NCI-H1694 treated with DMSO at 0.1 percent for 48 hours (cell line): ENCODE data around the gene ABAT.
A peak's percentile ranks its signal among the peaks of the same experiment; 100 is the strongest.
"Not testable (repeated sequence)": the region's sequence is repeated elsewhere in the genome, so short reads cannot be mapped to it uniquely, and the experiment has no call there.

ENCODE experiments used
- DNase-seq: peaks from one replicate; lab custom pipeline; 2025; lab: John Stamatoyannopoulos, UW

Gene ABAT

GRCh38 chr16:8785408-8785807, 111.0 kb downstream of the ABAT start:
- no peak for DNase-seq

GRCh38 chr16:8786316-8786715, 111.9 kb downstream of the ABAT start:
- not testable (repeated sequence) for DNase-seq

GRCh38 chr16:8788578-8789172, 114.3 kb downstream of the ABAT start:
- no peak for DNase-seq

GRCh38 chr16:8795091-8795490, 120.7 kb downstream of the ABAT start:
- DNase-seq, result no peak

- DNase-seq, result no peak
Measured at GRCh38 chr16:8795818-8796217, 121.4 kb downstream of the ABAT start.

GRCh38 chr16:8796469-8797363, 122.3 kb downstream of the ABAT start:
- no peak for DNase-seq

- peak; percentile 90 for DNase-seq
Measured at GRCh38 chr16:8797364-8798173, 123.2 kb downstream of the ABAT start, which contains the start of the genes PMM2 and TMEM186. Gene PMM2 (plus strand): TSS chr16:8797839. CDS start chr16:8797883, 44 bp downstream. Gene TMEM186 (minus strand): TSS chr16:8797639. CDS start chr16:8797614, 25 bp downstream.

GRCh38 chr16:8798174-8798527, 123.7 kb downstream of the ABAT start:
- DNase-seq, result no peak

- no peak for DNase-seq
Measured at GRCh38 chr16:8798535-8799157, 124.2 kb downstream of the ABAT start.

- DNase-seq, result no peak
Measured at GRCh38 chr16:8801701-8802100, 127.3 kb downstream of the ABAT start.

GRCh38 chr16:8803733-8804132, 129.3 kb downstream of the ABAT start:
- not testable (repeated sequence) for DNase-seq

GRCh38 chr16:8804313-8804712, 129.9 kb downstream of the ABAT start:
- no peak for DNase-seq

- DNase-seq, result no peak
Measured at GRCh38 chr16:8806272-8806983, 132.0 kb downstream of the ABAT start.

- no peak for DNase-seq
Measured at GRCh38 chr16:8807189-8807588, 132.8 kb downstream of the ABAT start.

GRCh38 chr16:8808009-8808408, 133.6 kb downstream of the ABAT start:
- no peak for DNase-seq

- no peak for DNase-seq
Measured at GRCh38 chr16:8808613-8809353, 134.4 kb downstream of the ABAT start.

GRCh38 chr16:8812162-8812843, 137.9 kb downstream of the ABAT start:
- no peak for DNase-seq

- no peak for DNase-seq
Measured at GRCh38 chr16:8814095-8814806, 139.8 kb downstream of the ABAT start.

GRCh38 chr16:8816967-8817655, 142.7 kb downstream of the ABAT start:
- DNase-seq, result no peak
